Progenitor cell of endocrine pancreas (in vitro differentiated cells): ENCODE measurements around the gene RFC2. TPM values are rescaled to one million over a fixed set of nuclear protein-coding genes. Genes with fewer than 3 reads are reported as not detected.

Experiments
- DNase-seq: peaks from one replicate; pipeline ENCODE4 v3.0.0; 2021; ENCODE audit warnings: low spot score; ENCODE audit not compliant: unreplicated experiment
- H3K27ac Mint-ChIP-seq: 2 replicates; pipeline ENCODE4 v1.8.0; 2021; ENCODE audit warnings: mild to moderate bottlenecking, moderate library complexity, mixed read lengths
- H3K27me3 Mint-ChIP-seq: 2 replicates; pipeline ENCODE4 v1.8.0; 2021; ENCODE audit warnings: mixed read lengths
- H3K36me3 Mint-ChIP-seq: 2 replicates; pipeline ENCODE4 v1.8.0; 2022; ENCODE audit warnings: mixed read lengths; ENCODE audit not compliant: insufficient read depth
- H3K4me1 Mint-ChIP-seq: 2 replicates; pipeline ENCODE4 v1.8.0; 2021; ENCODE audit warnings: low read depth, mixed read lengths
- H3K4me3 Mint-ChIP-seq: 2 replicates; pipeline ENCODE4 v1.8.0; 2021; ENCODE audit warnings: low read depth, mild to moderate bottlenecking, moderate library complexity, mixed read lengths
- H3K9me3 Mint-ChIP-seq: 2 replicates; pipeline ENCODE4 v1.8.0; 2021; ENCODE audit warnings: low read depth, mixed read lengths
- CTCF ChIP-seq: fragments of 200-600 bp; sonication (generic); IDR thresholded peaks from one replicate; pipeline ENCODE4 v1.5.0; 2021; ENCODE audit warnings: antibody characterized with exemption, mild to moderate bottlenecking; ENCODE audit not compliant: unreplicated experiment
- total RNA-seq: library from RNA; stranded (reverse); gene quantifications from 2 replicates; pipeline ENCODE4 v1.2.1, GENCODE V29; 2021

The RFC2 gene
- total RNA-seq, 1 donor from 2014 or later = 42.1 TPM

GRCh38 chr7:74194686-74195085, 59.5 kb downstream of the RFC2 start:
- TF ChIP-seq CTCF = no peak
- no peak for DNase-seq
- no peaks in the 10 kb centered on the region for H3K4me1 Mint-ChIP-seq
- no peak overlapping the region for H3K4me3 Mint-ChIP-seq
- H3K9me3 Mint-ChIP-seq = no peaks in the 10 kb centered on the region
- H3K36me3 Mint-ChIP-seq = peaks cover 23% of the 10 kb centered on the region
- no peak overlapping the region for H3K27ac Mint-ChIP-seq
- no peaks in the 10 kb centered on the region for H3K27me3 Mint-ChIP-seq

- no peak for DNase-seq
Observed at GRCh38 chr7:74193913-74194312, 60.3 kb downstream of the RFC2 start.

GRCh38 chr7:74193054-74193453, 61.1 kb downstream of the RFC2 start:
- no peak overlapping the region for H3K27ac Mint-ChIP-seq
- no peaks in the 10 kb centered on the region for H3K9me3 Mint-ChIP-seq
- no peaks in the 10 kb centered on the region for H3K4me1 Mint-ChIP-seq
- no peak for DNase-seq
- TF ChIP-seq CTCF = no peak
- peaks cover 24% of the 10 kb centered on the region for H3K36me3 Mint-ChIP-seq
- H3K27me3 Mint-ChIP-seq = no peaks in the 10 kb centered on the region
- H3K4me3 Mint-ChIP-seq = no peak overlapping the region

More at GRCh38 chr7:74193913-74194312, 60.3 kb downstream of the RFC2 start:
- H3K4me3 Mint-ChIP-seq = no peak overlapping the region
- H3K4me1 Mint-ChIP-seq = no peaks in the 10 kb centered on the region
- H3K9me3 Mint-ChIP-seq = no peaks in the 10 kb centered on the region
- no peaks in the 10 kb centered on the region for H3K27me3 Mint-ChIP-seq
- H3K27ac Mint-ChIP-seq = no peak overlapping the region
- no peak for TF ChIP-seq CTCF
- H3K36me3 Mint-ChIP-seq = peaks cover 21% of the 10 kb centered on the region

- peaks cover 26% of the 10 kb centered on the region for H3K36me3 Mint-ChIP-seq
- H3K9me3 Mint-ChIP-seq = no peaks in the 10 kb centered on the region
- no peak for DNase-seq
Observed at GRCh38 chr7:74191231-74191630, 63.0 kb downstream of the RFC2 start.

GRCh38 chr7:74190259-74190658, 63.9 kb downstream of the RFC2 start:
- no peak overlapping the region for H3K27ac Mint-ChIP-seq
- no peak for DNase-seq
- no peaks in the 10 kb centered on the region for H3K4me1 Mint-ChIP-seq
- H3K9me3 Mint-ChIP-seq = no peaks in the 10 kb centered on the region
- H3K36me3 Mint-ChIP-seq = peaks cover 23% of the 10 kb centered on the region
- no peak overlapping the region for H3K4me3 Mint-ChIP-seq
- H3K27me3 Mint-ChIP-seq = no peaks in the 10 kb centered on the region
- TF ChIP-seq CTCF = no peak

More at GRCh38 chr7:74191231-74191630, 63.0 kb downstream of the RFC2 start:
- Mint-ChIP-seq H3K4me3 (no peak overlapping the region), H3K4me1 (no peaks in the 10 kb centered on the region), H3K27me3 (no peaks in the 10 kb centered on the region), H3K27ac (no peak overlapping the region)
- TF ChIP-seq CTCF = no peak
